ENCODE data around the gene PDXK. TPM values are rescaled to one million over a fixed set of nuclear protein-coding genes. Genes with fewer than 3 reads are reported as not detected.

PDXK gene
- total and polyA plus RNA-seq, 2 experiments from 2014 or later, result 103 to 192 TPM

GRCh38 chr21:43794311-43794710 lies 75.4 kb downstream of the PDXK start:
- no peaks in the 10 kb centered on the region for H3K36me3 ChIP-seq (replicated peaks; ENCODE audit: insufficient read depth, low read depth)
- 90% methylated on average over 12 of the region's 12 CpGs for WGBS (ENCODE audit: low lambda C conversion rate, missing lambda C conversion rate)

GRCh38 chr21:43794857-43795256 lies 75.9 kb downstream of the PDXK start:
- TF ChIP-seq EZH2 (IDR thresholded peaks at IDR 0.05; ENCODE audit: borderline replicate concordance) (no peak), CTCF (IDR thresholded peaks at IDR 0.05; ENCODE audit: poor library complexity) (no peak), EZH2phosphoT487 (IDR thresholded peaks at IDR 0.05; ENCODE audit: low read depth, severe bottlenecking, unreplicated experiment) (no peak)
- peaks cover 28% of the 10 kb centered on the region for H3K79me2 ChIP-seq
- H4K20me1 ChIP-seq (ENCODE audit: insufficient read depth, poor library complexity, severe bottlenecking), result no peaks in the 10 kb centered on the region
- no peaks in the 10 kb centered on the region for H3K27me3 ChIP-seq
- no peak overlapping the region for H3K4me2 ChIP-seq
- 98% methylated on average over 14 of the region's 14 CpGs for WGBS (ENCODE audit: low lambda C conversion rate, missing lambda C conversion rate)
- peaks cover 5% of the 10 kb centered on the region for H3K4me1 ChIP-seq (ENCODE audit: insufficient read depth)
- H3K4me3 ChIP-seq, result no peak overlapping the region
- no peak overlapping the region for H3K27ac ChIP-seq
- no peaks in the 10 kb centered on the region for H3K36me3 ChIP-seq (replicated peaks; ENCODE audit: insufficient read depth, low read depth)
- H3K9me2 ChIP-seq (replicated peaks; ENCODE audit: insufficient read depth), result no peaks in the 10 kb centered on the region
- DNase-seq (ENCODE audit: low spot score), result no peak
- H2AFZ ChIP-seq, result no peak overlapping the region
- no peaks in the 10 kb centered on the region for H3K9me3 ChIP-seq (ENCODE audit: low read depth)

More at GRCh38 chr21:43794311-43794710, 75.4 kb downstream of the PDXK start:
- no peaks in the 10 kb centered on the region for H3K9me2 ChIP-seq (replicated peaks; ENCODE audit: insufficient read depth)
- no peak overlapping the region for H2AFZ ChIP-seq
- no peaks in the 10 kb centered on the region for H3K27me3 ChIP-seq
- TF ChIP-seq CTCF (IDR thresholded peaks at IDR 0.05; ENCODE audit: poor library complexity), result no peak
- no peak for TF ChIP-seq EZH2 (IDR thresholded peaks at IDR 0.05; ENCODE audit: borderline replicate concordance)
- no peak for TF ChIP-seq EZH2phosphoT487 (IDR thresholded peaks at IDR 0.05; ENCODE audit: low read depth, severe bottlenecking, unreplicated experiment)
- H3K4me1 ChIP-seq (ENCODE audit: insufficient read depth), result peaks cover 5% of the 10 kb centered on the region
- no peak for DNase-seq (ENCODE audit: low spot score)
- no peaks in the 10 kb centered on the region for H4K20me1 ChIP-seq (ENCODE audit: insufficient read depth, poor library complexity, severe bottlenecking)
- no peak overlapping the region for H3K27ac ChIP-seq
- peaks cover 32% of the 10 kb centered on the region for H3K79me2 ChIP-seq
- no peaks in the 10 kb centered on the region for H3K9me3 ChIP-seq (ENCODE audit: low read depth)
- H3K4me2 ChIP-seq, result no peak overlapping the region
- no peak overlapping the region for H3K4me3 ChIP-seq

- H3K27me3 ChIP-seq, result no peaks in the 10 kb centered on the region
These were observed 78.5 kb downstream of the PDXK start for GRCh38 chr21:43797415-43797814.

More at GRCh38 chr21:43797415-43797814, 78.5 kb downstream of the PDXK start:
- Histone ChIP-seq H3K79me2 (peaks cover 2% of the 10 kb centered on the region), H3K36me3 (replicated peaks; ENCODE audit: insufficient read depth, low read depth) (no peaks in the 10 kb centered on the region), H4K20me1 (ENCODE audit: insufficient read depth, poor library complexity, severe bottlenecking) (no peaks in the 10 kb centered on the region), H2AFZ (no peak overlapping the region), H3K9me2 (replicated peaks; ENCODE audit: insufficient read depth) (no peaks in the 10 kb centered on the region), H3K9me3 (ENCODE audit: low read depth) (no peaks in the 10 kb centered on the region), H3K27ac (no peak overlapping the region), H3K4me1 (ENCODE audit: insufficient read depth) (no peaks in the 10 kb centered on the region), H3K4me3 (no peak overlapping the region), H3K4me2 (no peak overlapping the region)
- DNase-seq (ENCODE audit: low spot score), result no peak
- TF ChIP-seq EZH2 (IDR thresholded peaks at IDR 0.05; ENCODE audit: borderline replicate concordance) (no peak), EZH2phosphoT487 (IDR thresholded peaks at IDR 0.05; ENCODE audit: low read depth, severe bottlenecking, unreplicated experiment) (no peak), CTCF (IDR thresholded peaks at IDR 0.05; ENCODE audit: poor library complexity) (no peak)
- 95% methylated on average over 19 of the region's 19 CpGs for WGBS (ENCODE audit: low lambda C conversion rate, missing lambda C conversion rate)
